ENCODE results near the gene TFAM. TPM values are rescaled to one million over a fixed set of nuclear protein-coding genes. Genes with fewer than 3 reads are reported as not detected.

Gene TFAM
- total and polyA plus RNA-seq, 2 of the 8 experiments (the other 6 are each of a cell fraction or from before 2014, with no cell fraction given): 29.3 to 97.3 TPM

GRCh38 chr10:58400609-58401008, 15.4 kb downstream of the TFAM start:
- no peak overlapping the region for H3K23ac ChIP-seq (ENCODE audit: insufficient read length)
- H3K36me3 ChIP-seq (ENCODE audit: control insufficient read depth in 2 of 4, insufficient read depth in 4 of 4, low read length in 3 of 4): peaks cover 0 to 26% (median 7%) of the 10 kb centered on the region in 4 experiments; a peak in 3 of 8 replicates
- H3K4ac ChIP-seq (replicated peaks; ENCODE audit: insufficient read length, low read depth, low read length): no peak overlapping the region
- H2AFZ ChIP-seq (ENCODE audit: low read length): no peak overlapping the region
- no peak overlapping the region for H2BK120ac ChIP-seq (replicated peaks; ENCODE audit: low read depth, low read length)
- H4K91ac ChIP-seq (replicated peaks; ENCODE audit: insufficient read length, low read length): no peak overlapping the region
- no peak overlapping the region for H3K56ac ChIP-seq (replicated peaks; ENCODE audit: insufficient read length, low read depth, low read length)
- no peak overlapping the region for H3K27ac ChIP-seq (ENCODE audit: low read depth, low read length)
- no peak overlapping the region for H3K4me2 ChIP-seq (ENCODE audit: insufficient read depth in 1 of 2, low read depth in 2 of 2, low read length in 2 of 2)
- H3K79me2 ChIP-seq (ENCODE audit: control insufficient read depth in 1 of 2, insufficient read depth in 2 of 2, low read length in 2 of 2): no peaks in the 10 kb centered on the region
- DNase-seq (ENCODE audit: low read depth in 1 of 2, low spot score in 2 of 2): no peak
- H2BK5ac ChIP-seq (ENCODE audit: low read depth, low read length): no peak overlapping the region
- ChIA-PET POLR2A (ENCODE audit: partially characterized antibody) (no interaction called here), CTCF (ENCODE audit: partially characterized antibody) (interaction anchor here (0.7 to 4.2 kb wide), 2 partner anchors 14 to 44 kb away, joined by 3 to 21 read pairs; no protein-coding TSS in a partner anchor)
- no peak overlapping the region for H4K8ac ChIP-seq (ENCODE audit: extremely low read depth, insufficient read depth, low read length)
- no peak overlapping the region for H3K4me3 ChIP-seq (ENCODE audit: extremely low read depth in 1 of 4, insufficient read depth in 2 of 4, low read depth in 3 of 4, low read length in 4 of 4)
- no peak overlapping the region for H3K14ac ChIP-seq (ENCODE audit: insufficient read length)
- H3K79me1 ChIP-seq (ENCODE audit: low read depth, low read length): no peaks in the 10 kb centered on the region
- no peak for FAIRE-seq
- TF ChIP-seq RFX5 (IDR thresholded peaks at IDR 0.05; ENCODE audit: borderline replicate concordance, low read depth, low read length) (no peak), TAF1 (IDR thresholded peaks at IDR 0.05; ENCODE audit: low read depth, low read length) (no peak), SIRT6 (IDR thresholded peaks at IDR 0.05; ENCODE audit: low read length) (no peak), POU5F1 (IDR thresholded peaks at IDR 0.05; ENCODE audit: low read depth, low read length) (no peak), POLR2AphosphoS5 (IDR thresholded peaks at IDR 0.05; ENCODE audit: low read depth, low read length) (no peak), SP2 (IDR thresholded peaks at IDR 0.05; ENCODE audit: low read length) (no peak)
- H4K5ac ChIP-seq (ENCODE audit: insufficient read length, low read depth, low read length): no peak overlapping the region
- 94% methylated on average over 1 of the region's 1 CpG; no CpG with 5 or more reads in 1 of the 2 experiments for WGBS, 2 experiments (ENCODE audit: extremely low coverage in 1 of 2, insufficient coverage in 1 of 2, insufficient read length in 1 of 2, insufficient replicate concordance in 2 of 2, low coverage in 1 of 2, low lambda C conversion rate in 2 of 2, missing lambda C conversion rate in 1 of 2)
- H2AK5ac ChIP-seq (ENCODE audit: low read depth, low read length): no peak overlapping the region
- H2BK20ac ChIP-seq (ENCODE audit: low read length): no peak overlapping the region
- H3K4me1 ChIP-seq (replicated peaks in 1 of 4; ENCODE audit: control insufficient read depth in 3 of 4, insufficient read depth in 4 of 4, low read length in 3 of 4): no peaks in the 10 kb centered on the region
- no peaks in the 10 kb centered on the region for H3K23me2 ChIP-seq (ENCODE audit: low read depth, low read length)
- H3K9me3 ChIP-seq (ENCODE audit: insufficient read depth in 2 of 2, low read depth in 1 of 2, low read length in 1 of 2): no peaks in the 10 kb centered on the region
- H4K20me1 ChIP-seq (replicated peaks in 1 of 2; ENCODE audit: control insufficient read depth in 1 of 2, insufficient read depth in 2 of 2, low read length in 2 of 2): peaks cover 0 to 4% of the 10 kb centered on the region in 2 experiments
- H2BK15ac ChIP-seq (ENCODE audit: low read length): no peak overlapping the region
- H3K9ac ChIP-seq (replicated peaks in 1 of 4; ENCODE audit: extremely low read depth in 1 of 4, low read depth in 3 of 4, low read length in 3 of 4): no peak overlapping the region
- H3K18ac ChIP-seq (ENCODE audit: extremely low read depth, low read length): no peak overlapping the region
- H3K27me3 ChIP-seq (replicated peaks in 1 of 4; ENCODE audit: control insufficient read depth in 3 of 4, extremely low read depth in 1 of 4, insufficient read depth in 3 of 4, low read length in 3 of 4): no peaks in the 10 kb centered on the region
- no peak overlapping the region for H2BK12ac ChIP-seq (ENCODE audit: low read depth, low read length)

All from H1 (cell line).